Measurements from ENCODE around the gene TNS3.

The TNS3 gene

DNA sequence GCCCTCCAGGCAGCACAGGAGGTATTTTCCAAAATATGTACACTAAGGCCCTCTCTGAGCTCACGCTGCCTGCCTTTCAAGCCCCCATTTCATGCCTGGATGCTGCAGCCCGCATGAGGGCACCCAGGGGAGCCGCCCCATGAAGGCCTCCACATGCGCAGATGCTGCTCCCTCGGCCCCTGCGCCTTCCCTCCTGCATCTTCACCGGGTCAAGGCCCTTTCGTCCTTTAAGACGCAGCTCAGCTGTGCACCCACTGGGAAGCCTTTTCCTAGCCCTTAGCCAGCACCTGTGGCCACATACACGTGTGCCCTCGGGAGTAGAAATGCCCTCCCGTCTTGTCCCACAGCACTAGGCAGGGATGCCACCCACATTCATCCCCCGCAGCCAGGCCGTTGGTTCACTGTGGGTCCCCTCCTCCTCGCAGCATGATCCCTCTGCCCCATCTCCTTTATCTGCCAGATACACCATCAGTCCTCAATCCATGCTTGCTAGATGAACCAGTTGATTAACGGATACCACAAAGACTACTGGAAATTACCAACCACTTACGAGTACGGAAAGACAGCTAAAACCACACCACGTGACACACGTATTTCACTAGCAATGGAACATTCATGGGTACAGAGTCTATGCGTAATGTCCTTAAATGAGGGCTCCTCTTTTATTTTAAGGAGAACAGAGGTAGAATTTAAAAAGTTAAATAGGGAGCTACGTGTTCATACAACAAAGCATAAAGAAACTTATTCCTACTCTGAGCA is 278.0 kb downstream of the TNS3 start:
- Histone ChIP-seq H3K36me3 (ENCODE audit: insufficient read depth) (peaks cover 7% of the 10 kb centered on the region; the same call in 1 of the 2 replicates), H3K4me1 (ENCODE audit: low read depth, poor library complexity, severe bottlenecking) (no peaks in the 10 kb centered on the region), H3K79me2 (ENCODE audit: insufficient read depth, low read depth) (no peaks in the 10 kb centered on the region), H3K9ac (no peak overlapping the region), H2AFZ (ENCODE audit: low read depth) (no peak overlapping the region), H3K27me3 (ENCODE audit: insufficient read depth, low read depth) (no peaks in the 10 kb centered on the region), H3K4me3 (IDR thresholded peaks at IDR 0.05; ENCODE audit: insufficient read depth, low read depth, low read length) (no peak overlapping the region), H4K20me1 (ENCODE audit: insufficient read depth) (no peaks in the 10 kb centered on the region), H3K27ac (no peak overlapping the region), H3K4me2 (no peak overlapping the region)
- TF ChIP-seq CTCF (conservative IDR thresholded peaks at IDR 0.05; ENCODE audit: low read depth, low read length), result no peak

DNA sequence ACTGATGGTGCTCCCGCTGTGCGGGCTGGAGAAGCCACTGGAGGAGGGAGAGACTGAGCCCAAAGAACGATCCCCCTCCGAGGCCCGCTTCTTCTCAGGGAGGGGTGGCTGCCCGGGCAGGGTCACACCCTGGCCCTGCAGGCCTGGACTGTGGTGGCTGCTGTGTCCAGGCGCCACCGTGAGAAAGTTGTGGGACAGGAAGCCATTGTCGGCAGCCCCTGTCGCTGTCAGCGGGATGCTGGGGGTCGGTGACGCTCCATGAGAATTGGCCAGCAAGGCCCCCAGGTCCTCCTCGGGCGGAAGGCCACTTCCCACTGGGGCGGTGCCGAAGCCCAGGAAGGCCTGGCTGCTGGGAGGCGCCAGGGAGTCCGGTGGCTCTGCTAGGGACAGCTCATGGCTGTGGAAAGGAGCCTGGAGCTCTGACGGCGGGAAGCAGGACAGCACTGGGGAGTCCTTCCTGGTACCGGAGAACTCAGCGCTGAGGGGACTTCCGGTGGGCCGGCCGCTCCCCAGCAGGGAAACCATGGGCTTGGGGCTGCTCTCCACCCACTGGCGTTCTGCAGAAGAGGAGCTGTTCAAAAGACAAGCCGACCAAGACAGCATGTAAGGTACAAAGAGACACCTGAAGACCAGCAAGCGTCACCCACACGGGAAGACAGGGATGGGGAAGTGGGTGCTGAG is 278.8 kb downstream of the TNS3 start:
- Histone ChIP-seq H3K27ac (no peak overlapping the region), H3K36me3 (ENCODE audit: insufficient read depth) (peaks cover 7% of the 10 kb centered on the region; the same call in 1 of the 2 replicates), H3K4me3 (IDR thresholded peaks at IDR 0.05; ENCODE audit: insufficient read depth, low read depth, low read length) (no peak overlapping the region), H3K27me3 (ENCODE audit: insufficient read depth, low read depth) (no peaks in the 10 kb centered on the region), H3K4me2 (no peak overlapping the region), H3K79me2 (ENCODE audit: insufficient read depth, low read depth) (no peaks in the 10 kb centered on the region), H3K9ac (no peak overlapping the region), H3K4me1 (ENCODE audit: low read depth, poor library complexity, severe bottlenecking) (no peaks in the 10 kb centered on the region), H2AFZ (ENCODE audit: low read depth) (no peak overlapping the region), H4K20me1 (ENCODE audit: insufficient read depth) (no peaks in the 10 kb centered on the region)
- TF ChIP-seq CTCF (conservative IDR thresholded peaks at IDR 0.05; ENCODE audit: low read depth, low read length), result no peak

DNA sequence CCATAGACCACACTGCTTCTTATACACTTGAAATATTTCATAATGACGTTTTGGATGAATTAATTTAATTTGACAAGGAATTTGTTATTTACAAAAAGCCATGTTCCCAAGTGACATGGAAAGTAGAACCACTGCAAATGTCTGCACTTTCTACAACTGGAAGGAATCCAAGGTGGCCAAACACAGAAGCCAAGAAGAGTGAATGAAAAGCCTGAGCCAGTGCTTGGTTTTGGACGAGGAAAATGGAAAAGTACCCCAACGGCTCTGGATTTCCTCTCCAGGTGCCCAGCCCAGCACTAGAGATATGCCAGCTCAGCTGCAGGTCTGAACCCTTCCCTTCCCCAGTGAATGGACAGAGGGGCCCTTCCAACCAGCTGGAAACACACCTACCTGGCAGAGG is 279.4 kb downstream of the TNS3 start:
- Histone ChIP-seq H3K4me2 (no peak overlapping the region), H3K27ac (no peak overlapping the region), H3K36me3 (ENCODE audit: insufficient read depth) (peaks cover 7% of the 10 kb centered on the region; the same call in 1 of the 2 replicates), H3K9ac (no peak overlapping the region), H3K27me3 (ENCODE audit: insufficient read depth, low read depth) (no peaks in the 10 kb centered on the region), H3K4me1 (ENCODE audit: low read depth, poor library complexity, severe bottlenecking) (no peaks in the 10 kb centered on the region), H3K4me3 (IDR thresholded peaks at IDR 0.05; ENCODE audit: insufficient read depth, low read depth, low read length) (no peak overlapping the region), H2AFZ (ENCODE audit: low read depth) (no peak overlapping the region), H3K79me2 (ENCODE audit: insufficient read depth, low read depth) (no peaks in the 10 kb centered on the region), H4K20me1 (ENCODE audit: insufficient read depth) (no peaks in the 10 kb centered on the region)
- TF ChIP-seq CTCF (conservative IDR thresholded peaks at IDR 0.05; ENCODE audit: low read depth, low read length), result no peak

DNA sequence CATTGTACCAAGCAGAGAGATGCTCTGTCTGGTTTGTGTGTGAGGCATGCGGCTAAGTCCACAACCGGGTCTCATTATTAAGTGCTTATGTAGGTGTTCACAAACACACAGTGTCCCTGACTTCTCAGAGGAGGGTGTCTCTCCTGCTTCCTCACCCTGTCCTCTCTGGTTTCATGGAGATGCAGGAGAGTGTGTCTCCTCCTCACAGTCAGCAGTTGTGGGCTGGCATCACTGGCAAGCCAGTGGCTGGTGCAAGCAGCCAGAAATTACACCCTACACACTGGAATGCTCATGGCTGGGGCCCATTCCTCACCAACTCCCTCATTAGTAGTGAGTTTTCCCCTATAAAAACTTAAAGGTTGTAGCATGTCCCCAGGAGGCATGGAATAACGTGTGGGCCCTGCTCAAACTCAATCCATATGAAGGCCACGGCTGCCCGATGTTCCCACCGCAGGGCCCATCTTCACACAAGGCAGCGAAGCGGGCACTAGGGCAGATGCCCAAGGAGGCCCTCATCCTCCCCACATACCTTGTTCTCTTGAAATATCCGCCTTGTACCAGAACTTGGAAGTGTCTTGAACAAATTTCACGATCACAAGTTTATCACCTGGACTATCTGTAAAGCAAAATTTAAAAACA is 280.1 kb downstream of the TNS3 start:
- Histone ChIP-seq H3K4me2 (no peak overlapping the region), H3K4me1 (ENCODE audit: low read depth, poor library complexity, severe bottlenecking) (no peaks in the 10 kb centered on the region), H3K36me3 (ENCODE audit: insufficient read depth) (peaks cover 7% of the 10 kb centered on the region; the same call in 1 of the 2 replicates), H2AFZ (ENCODE audit: low read depth) (no peak overlapping the region), H4K20me1 (ENCODE audit: insufficient read depth) (no peaks in the 10 kb centered on the region), H3K27ac (no peak overlapping the region), H3K9ac (no peak overlapping the region), H3K4me3 (IDR thresholded peaks at IDR 0.05; ENCODE audit: insufficient read depth, low read depth, low read length) (no peak overlapping the region), H3K79me2 (ENCODE audit: insufficient read depth, low read depth) (no peaks in the 10 kb centered on the region), H3K27me3 (ENCODE audit: insufficient read depth, low read depth) (no peaks in the 10 kb centered on the region)
- TF ChIP-seq CTCF (conservative IDR thresholded peaks at IDR 0.05; ENCODE audit: low read depth, low read length), result no peak

All from KMS-11 (cell line).